ENCODE measurements around the gene MTA1.

GRCh38 chr14:105430042-105430441 lies 10.4 kb downstream of the MTA1 start:
- TF ChIP-seq, protein P1, sequence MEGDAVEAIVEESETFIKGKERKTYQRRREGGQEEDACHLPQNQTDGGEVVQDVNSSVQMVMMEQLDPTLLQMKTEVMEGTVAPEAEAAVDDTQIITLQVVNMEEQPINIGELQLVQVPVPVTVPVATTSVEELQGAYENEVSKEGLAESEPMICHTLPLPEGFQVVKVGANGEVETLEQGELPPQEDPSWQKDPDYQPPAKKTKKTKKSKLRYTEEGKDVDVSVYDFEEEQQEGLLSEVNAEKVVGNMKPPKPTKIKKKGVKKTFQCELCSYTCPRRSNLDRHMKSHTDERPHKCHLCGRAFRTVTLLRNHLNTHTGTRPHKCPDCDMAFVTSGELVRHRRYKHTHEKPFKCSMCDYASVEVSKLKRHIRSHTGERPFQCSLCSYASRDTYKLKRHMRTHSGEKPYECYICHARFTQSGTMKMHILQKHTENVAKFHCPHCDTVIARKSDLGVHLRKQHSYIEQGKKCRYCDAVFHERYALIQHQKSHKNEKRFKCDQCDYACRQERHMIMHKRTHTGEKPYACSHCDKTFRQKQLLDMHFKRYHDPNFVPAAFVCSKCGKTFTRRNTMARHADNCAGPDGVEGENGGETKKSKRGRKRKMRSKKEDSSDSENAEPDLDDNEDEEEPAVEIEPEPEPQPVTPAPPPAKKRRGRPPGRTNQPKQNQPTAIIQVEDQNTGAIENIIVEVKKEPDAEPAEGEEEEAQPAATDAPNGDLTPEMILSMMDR (conservative IDR thresholded peaks at IDR 0.05; ENCODE audit: low read depth, low read length), result no peak
- no peak for TF ChIP-seq EZH2 (IDR thresholded peaks at IDR 0.05; ENCODE audit: borderline replicate concordance, low read depth, low read length, poor library complexity, severe bottlenecking)
